HG02588 (cell line): ENCODE data around the gene DDRGK1.
A peak's percentile ranks its signal among the peaks of the same experiment; 100 is the strongest.

ENCODE experiments used
- ATAC-seq: cut with Tn5 transposase; IDR thresholded peaks from one replicate; pipeline ENCODE4 v1.9.1; 2021; ENCODE audit warnings: mild to moderate bottlenecking, moderate library complexity; ENCODE audit not compliant: unreplicated experiment

Gene DDRGK1

DNA sequence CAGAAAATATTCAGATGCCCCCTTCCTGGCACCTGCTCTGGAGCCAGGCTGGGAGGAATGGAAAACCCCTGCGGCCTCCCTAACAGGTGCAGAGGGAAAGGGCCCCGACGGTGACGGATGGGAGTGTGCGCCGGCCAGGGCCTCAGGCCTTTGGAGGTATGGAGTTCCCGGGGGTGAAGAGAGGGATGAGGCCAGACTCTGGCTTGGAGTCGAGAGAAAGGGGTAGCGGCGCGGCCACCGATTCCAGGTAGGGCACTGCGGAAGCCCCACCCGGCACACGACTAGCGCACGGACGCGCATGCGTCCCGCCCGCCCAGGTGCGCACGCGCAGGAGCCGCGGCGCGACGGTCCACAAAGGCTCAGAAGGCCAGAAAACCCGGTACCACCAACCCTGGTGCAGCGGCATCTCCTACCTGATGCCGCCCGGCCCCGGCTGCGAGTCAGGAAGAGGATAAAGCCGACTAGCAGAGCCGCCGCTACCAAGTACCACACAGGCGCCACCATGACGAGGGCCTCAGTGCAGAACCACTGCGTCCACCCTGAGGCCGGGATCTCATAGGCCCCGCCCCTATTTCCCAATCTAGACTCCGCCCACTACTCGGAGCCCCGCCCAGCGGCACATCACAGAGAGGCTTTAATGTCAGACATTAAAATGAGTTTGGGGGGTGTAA, at the start of gene DDRGK1:
Gene DDRGK1 (minus strand): TSS at position 559 of the 671 bp plus-strand sequence. CDS start 55 bp downstream, at position 504.
- ATAC-seq: peak; percentile 78

DNA sequence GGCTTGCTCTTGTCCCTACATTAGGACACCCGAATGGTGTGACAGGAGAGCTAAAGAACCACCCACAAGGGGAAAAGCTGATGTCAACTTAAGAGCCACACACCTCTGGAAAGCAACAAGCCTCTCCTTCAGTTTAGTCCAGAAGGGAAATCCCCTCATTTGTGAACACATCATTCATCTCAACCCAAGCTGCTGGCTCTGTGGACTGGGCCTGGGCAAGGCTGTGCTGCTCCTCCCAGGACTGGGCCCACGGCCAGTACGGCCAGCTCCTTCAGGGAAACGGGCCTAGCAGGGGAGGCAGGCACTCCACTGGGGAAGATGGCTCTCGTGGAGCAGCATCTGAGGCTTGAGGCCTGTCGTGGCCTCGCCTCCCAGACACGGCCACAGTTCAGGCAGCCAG, 47.3 kb upstream of the DDRGK1 start:
- no peak for ATAC-seq

DNA sequence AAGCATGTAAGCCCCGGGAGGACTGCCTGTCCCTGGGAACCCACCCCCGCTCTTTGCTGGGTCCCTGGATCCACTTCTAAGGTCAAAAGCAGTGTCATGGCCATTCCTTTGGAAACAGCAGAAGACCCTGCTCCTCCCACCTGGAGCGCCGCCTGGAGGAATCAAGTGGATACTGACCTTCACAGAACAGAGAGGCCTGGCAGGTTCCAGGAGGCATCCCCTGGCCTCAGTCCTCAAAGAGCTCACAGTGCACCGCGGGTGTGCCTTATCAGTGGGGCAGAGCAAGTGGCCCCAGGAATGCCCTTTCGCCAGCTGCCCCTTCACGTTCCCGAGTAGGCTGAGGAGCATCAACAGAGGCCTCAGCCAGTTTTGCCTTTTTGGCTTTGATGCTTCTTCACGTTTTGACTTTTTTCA, 45.6 kb upstream of the DDRGK1 start:
- ATAC-seq: no peak

DNA sequence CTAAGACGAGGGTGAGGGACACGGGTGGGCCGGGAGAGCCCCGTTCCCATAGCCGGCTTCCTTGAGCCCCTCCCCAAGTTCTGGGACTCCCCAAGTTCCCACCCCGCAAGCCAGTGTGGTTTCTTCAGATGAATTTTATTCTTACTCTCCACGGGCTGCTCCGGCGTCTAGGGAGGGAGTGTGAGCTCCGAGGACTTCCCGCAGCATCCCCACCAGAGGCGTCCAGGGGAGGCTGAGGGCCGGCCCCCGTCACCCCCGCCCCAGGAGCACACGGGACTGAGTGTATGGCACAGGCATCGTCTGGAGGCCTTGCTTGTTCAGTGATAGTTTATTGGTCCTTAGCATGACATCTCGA, 44.5 kb upstream of the DDRGK1 start:
- no peak for ATAC-seq

DNA sequence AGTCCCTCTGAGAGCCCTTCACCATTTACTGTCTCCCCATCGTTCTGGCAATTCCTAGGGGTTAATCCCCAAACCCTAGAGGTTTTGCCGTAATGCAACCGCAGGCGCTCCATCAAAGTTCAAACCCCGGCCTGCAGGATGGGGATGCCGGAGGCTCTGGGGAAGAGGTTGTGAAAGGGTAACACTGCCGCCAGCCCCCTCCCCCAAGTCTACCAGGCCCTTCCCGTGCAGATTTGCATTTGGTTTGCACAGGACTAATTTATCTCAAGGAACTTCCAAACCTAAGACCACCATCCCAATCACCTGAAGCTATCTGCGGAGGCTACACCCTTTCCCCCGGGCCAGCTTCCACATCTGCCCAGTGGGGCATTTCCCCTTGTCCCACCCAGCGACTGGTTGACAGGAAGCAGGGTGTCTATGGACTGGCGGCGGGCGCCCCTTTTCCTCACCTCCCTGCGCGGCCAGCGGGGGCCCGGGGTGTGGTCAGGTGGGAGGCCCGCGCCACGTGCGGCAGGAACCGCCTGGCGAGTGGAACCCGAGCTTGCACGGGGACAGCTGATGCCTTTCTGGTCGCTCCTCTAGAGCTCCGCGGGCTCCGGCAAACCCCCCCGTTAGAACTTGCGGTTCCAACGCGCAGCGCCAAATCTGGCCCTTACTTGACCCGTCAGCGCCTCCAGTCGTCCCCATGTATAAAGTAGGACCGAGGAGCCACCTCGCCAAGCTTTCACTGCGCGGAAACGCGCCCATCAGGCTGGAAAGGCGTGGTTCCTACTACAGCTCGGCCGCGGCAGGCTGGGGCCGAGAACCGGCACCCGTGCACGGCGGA, 43.9 kb upstream of the DDRGK1 start:
- no peak for ATAC-seq

DNA sequence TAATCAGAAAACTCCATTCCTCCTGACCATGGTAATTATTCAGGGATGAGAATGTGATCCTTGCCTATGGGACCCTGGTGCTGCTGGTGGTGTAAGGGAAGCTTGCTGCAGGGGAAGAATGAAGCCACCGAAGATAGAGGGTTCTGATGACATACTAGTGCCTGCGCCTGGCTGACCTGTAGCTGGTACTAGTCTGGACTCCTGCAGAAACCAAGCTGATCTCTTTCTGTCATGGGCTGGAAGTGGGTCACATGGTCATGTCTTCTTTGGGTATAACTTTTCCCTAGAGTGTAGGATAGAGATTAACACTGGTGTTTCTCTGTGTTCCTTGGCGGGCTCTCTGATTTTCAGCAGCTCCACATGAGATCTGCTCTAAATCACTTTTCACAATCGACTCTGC, 43.2 kb upstream of the DDRGK1 start:
- no peak for ATAC-seq

DNA sequence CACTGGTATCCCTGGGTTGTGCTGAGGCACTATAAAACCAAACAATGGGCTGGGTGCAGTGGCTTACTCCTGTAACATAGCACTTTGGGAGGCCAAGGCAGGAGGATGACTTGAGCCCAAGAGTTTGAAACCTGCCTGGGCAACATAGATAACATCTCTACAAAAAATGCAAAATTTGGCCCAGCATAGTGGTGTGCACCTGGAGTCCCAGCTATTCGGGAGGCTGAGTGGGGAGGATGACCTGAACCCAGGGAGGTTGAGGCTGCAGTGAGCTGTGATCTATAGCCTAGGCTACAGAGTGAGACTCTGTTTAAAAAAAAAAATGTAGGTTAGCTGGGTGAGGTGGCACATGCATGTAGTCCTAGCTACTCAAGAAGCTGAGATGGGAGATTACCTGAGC, 42.2 kb upstream of the DDRGK1 start:
- ATAC-seq: no peak

DNA sequence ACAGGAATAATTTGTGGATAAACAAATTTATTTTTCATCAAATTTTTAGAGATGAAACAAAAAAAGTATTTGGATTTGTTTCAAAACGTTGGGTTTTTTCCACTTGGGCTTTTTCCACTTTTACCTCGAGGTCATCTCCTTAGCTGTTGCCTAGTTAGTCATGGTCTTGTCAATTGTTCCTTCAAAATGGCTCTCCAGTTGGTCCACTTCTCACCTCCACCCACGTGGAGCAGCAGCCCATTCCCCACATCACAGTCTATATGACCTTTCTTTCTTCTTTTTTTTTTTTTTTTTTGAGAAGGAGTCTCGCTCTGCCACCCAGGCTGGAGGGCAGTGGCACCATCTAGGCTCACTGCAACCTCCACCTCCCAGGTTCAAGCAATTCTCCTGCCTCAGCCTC, 41.2 kb upstream of the DDRGK1 start:
- ATAC-seq: no peak

DNA sequence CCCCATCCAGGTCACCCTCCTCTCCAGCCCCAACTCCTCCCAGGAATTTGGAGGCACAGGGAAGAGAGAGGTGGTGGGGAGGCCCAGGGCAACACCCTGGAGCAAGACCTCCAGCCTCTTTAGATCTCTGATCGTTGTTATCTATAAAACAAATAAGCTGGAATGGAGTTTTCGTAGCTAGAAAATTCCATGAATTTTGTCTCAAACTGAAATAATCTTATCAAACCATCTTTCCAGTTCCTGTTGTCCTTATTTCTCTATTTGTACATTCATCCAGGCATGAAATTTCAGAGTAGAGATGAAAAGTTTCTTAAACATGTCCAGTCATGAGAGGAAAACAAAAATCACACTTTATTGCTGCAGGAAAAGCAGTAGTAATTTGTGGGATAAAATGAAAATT, 40.7 kb upstream of the DDRGK1 start:
- ATAC-seq: no peak

DNA sequence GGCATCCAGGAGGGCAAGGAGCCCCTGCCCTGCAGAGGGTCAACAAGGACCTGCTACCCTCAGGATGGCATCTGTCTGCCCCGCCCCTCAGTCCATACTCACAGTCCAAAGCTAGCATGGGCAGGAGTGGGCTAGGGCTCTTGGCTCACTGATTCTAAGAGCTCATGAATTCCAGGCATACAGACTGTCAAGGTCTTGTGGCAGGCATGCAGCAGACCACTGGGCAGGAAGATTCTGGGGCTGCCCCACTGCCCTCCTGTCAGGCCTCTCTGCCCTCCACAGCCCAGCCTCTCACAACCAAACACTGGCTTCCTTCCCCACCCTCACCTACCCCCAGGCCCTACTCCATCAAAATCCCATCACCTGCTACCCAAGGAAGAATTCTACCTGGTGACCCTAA, 40.1 kb upstream of the DDRGK1 start:
- ATAC-seq: no peak

DNA sequence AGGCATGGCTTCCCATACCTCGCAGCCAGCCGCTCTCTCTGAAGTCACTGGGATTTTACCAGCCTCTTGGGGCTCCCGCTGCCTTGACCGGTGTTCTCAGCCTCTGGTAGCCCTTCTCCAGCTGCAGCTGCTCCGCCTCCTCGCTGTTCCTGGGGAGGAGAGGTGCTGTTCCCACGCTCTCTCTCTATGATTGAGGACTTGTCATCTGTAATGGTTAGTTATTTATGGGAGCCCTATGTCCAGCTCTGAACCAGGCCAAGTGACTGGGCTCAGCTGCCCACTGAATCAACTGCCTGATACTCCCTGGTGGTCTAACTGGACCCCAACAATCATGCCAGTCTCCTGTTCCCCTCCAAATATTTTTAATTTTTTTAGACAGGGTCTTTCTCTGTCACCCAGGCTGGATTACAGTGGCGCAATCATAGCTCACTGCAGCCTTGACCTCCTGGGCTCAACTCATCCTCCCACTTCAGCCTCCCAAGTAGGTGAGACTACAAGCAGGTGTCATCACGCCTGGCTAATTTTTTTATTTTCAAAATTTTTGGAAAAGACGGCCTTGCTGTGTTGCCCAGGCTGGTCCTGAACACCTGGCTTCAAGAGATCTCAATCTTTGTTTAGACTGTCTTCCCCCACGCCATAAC, 39.4 kb upstream of the DDRGK1 start:
- no peak for ATAC-seq

DNA sequence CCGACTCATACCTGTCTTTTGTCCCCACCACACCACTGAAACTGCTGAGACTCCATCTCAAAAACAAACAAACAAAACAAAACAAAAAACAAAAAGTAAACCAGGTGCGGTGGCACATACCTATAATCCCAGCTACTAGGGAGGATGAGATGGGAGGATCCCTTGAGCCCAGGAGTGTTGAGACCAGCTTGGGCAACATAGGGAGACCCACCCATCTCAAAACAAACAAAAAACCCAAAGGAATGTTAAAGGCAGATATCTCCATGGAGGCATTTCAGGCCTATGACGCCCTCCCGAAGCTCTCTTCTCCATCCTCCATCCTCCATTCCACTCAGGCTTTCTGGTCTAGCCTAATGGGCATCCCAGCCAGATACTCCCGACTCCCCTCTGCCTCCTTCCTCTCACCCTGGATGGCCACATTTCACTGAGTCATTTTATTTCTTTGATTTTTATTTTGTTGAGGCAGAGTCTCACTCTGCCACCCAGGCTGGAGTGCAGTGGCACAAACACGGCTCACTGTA, 37.8 kb upstream of the DDRGK1 start:
- no peak for ATAC-seq

DNA sequence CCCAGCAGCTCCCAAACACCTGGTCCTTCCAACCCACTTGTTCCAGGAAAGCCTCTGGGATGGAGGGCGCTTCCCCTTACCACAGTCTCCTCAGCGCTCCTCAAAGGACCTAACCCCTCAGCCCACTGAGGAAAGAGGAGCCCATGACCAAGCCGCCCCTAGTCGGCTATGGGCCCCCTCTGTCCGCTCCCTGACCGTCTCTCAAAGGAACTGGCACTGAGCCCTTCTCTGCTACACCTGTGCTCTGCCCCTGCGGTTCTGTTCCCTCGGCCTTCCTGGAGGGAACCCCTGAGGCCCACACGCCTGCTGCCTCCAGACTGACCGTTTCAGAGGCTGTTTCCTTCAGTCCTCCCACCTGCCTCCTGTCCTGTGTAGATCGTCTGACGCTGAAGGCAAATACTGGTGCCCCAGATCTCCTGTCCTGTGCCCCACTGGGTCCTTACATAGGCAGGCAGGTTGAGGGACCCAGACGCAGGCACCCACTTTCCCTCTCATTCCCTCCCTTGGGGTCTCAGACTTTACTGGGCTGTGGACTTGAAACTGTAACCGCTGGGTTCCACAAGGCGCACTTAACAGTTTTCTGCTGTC, 36.4 kb upstream of the DDRGK1 start:
- no peak for ATAC-seq

DNA sequence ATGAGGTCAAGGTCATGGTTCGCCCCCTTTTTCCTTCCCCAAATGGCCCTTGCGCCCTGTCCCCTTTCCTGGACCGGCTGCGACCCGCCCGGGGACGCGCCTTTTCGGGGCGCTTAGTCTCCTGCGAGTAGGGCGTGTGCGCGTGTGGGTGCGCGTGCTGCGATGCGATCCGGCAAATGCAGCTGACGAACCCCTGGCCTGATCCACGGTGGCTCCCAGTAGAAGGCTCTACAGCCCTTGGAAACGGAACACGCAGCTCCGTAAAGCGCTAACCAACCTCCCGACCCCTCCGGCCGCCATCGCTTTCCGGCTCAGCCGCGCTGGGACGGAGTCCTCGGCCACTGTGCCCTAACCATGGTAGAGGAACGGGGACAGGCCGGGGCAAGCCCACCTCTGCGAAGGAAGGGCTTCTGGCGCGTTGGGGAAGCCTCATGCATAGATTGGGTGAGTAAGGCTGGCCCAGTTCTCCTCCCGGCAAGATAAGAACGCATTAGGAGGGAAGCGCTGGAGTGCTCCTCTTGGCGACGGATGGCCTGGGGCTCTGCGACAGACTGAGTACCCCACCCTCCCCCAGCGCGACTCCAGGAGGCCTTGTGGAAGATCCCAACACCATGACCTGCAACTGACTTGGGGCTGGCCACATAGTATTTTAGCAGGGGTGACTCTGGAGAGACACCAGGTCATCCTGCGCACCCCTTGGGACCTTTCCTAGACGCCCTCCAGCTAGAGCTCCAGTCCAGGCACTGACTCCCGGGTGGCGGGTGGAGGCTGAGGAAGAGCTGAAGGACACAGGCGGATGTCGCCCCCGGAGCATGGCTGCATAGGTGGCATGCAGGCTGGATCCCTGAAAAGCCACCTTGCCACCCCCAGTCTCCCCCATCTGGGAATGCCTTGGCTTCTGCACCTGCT, 35.6 kb upstream of the DDRGK1 start:
- ATAC-seq: no peak

DNA sequence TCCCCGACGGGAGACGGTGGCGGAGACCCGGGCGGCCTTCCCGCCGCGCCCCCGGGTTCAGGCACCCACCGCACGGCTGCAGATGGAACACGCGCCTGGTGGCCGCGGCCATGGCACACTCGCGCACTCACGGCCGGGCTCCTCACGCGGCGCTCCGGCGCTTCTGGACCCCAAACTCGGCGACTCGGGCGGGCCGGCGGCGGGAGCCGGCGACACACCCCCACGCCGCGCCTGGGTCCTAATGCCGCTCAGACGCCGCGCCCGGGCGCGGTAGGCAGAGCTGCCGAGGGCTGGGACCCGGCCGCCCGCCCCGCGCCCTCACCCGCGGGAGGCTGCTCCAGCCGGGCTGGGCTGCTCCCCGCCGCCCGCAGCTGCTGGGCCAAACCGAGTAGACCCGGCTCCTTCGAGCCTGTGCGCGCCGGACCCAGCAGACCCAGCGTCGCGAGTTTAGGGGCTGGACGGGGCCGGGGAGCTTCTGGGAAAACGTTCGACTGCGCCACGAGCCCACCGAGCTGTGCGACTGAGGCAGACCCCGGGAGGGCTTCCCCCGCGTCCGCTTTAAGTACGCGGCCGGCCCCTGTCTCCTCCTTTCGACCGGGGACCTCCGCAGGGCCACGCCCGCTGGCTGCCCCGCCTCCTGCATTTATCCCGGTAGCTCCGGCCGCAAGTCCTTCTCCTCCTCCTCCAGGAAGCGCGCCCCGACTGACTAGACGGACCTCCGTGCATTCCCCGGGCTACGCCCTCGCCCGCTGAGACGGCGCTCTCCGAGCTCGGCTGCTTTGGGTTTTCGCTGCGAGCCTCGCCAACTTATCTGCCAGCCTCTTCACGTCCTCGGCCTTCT, 34.8 kb upstream of the DDRGK1 start, which contains the start of gene SLC4A11:
Gene SLC4A11 (minus strand): TSS at position 165 of the 841 bp plus-strand sequence. CDS start 53 bp downstream, at position 112.
- ATAC-seq: no peak

DNA sequence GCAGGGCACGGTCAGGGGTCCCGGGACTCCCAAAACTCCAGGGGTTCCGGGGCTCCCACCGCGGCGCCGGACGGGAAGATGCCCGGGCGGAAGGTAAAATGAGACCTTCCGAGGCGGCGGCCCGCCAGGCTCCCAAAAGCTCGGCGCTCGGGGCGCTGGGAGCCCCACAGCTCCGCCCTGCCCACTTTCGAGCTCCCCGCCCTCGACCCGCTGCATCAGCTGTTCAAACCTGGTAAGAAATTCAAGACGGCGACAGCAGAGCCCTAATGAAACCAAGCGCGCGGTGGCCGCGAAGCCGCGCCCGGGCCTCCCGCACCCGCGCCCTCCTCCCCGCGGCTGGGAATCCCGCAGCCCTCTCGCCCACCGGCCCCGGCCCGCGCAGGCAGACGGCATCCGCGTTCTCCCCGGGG, 34.1 kb upstream of the DDRGK1 start:
- ATAC-seq: no peak

DNA sequence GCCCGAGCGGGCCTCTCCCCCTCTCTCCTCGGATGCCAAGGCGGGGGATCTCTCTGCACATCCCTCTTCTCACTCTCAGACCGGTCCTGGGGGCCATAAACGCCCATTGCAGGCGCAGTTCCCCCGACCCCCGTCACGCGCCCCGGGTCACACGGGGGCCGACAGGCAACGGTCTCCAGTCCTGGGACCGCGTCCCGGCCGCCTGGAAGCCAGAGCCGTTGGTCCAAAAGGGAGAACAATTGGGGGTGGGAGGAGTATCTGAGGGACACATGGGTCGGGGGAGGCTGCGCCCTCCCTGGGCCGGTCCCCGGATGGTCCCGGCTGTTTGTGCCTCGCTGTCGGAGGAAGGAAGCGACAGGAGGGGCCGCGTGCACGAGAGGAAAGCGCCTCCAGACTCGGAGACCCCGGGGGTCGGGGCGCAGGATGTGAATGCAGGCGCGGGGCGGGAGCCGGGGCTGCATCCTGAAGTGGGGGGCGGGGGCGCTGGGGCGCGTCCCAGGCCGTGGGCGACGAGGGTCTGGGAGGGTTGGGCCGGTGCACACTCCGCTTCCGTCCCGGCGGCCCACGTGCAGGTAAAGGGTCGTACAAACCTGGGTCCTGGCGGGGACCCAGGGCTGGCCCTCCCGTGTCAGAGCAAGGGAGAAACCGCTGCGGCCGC, 33.6 kb upstream of the DDRGK1 start:
- ATAC-seq: no peak

DNA sequence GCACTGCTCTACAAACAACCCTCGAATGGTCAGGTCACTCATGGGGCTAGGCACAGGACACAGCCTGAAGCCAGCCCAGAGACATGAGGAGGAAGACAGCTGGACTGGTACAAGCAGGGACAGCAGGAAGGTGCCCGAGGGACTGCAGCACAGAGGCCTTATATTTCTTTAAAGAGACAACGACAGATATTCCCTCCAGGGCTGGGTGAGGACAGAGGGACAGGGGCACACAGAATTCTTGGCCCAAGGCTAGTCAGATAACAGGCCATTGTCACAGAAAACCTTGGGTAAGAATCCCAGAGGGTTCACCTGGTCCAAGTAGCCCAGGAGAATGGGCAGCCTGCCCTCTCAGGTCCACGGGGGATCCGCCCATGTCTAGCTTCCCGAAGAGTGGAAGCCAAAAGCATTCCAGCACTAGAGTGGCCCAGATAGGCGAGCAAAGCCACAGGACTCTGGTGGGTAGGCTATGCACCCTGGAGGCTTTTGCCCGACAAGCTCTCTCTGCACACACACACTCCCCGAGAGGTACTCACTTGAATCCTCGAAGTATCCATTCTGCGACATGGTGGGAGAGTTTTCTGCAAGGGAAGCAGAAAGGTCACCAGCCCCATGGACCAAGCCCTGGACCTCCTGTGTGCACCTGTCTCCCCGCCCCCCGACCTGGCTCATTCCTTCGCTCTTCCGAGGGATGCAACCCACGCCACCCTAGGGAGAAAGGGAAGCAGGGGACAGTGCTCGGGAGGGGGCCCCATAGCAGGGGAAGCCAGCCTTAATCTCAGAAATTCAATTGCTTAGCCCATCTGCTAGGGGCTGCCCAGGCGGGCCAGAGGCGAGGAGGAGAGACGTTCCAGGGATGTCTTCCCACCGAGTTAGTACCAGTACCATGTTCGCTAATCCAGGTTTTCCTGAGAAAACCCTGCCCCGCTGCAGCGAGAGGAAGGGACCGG, 32.8 kb upstream of the DDRGK1 start:
- no peak for ATAC-seq
